ENCODE measurements around the gene ST3GAL4. TPM values are rescaled to one million over a fixed set of nuclear protein-coding genes. Genes with fewer than 3 reads are reported as not detected.
A peak's percentile ranks its signal among the peaks of the same experiment; 100 is the strongest.

ST3GAL4 gene
- total and polyA plus RNA-seq, 9 of the 15 experiments (the other 6 are each of a cell fraction or from before 2014, with no cell fraction given) = 0.27 to 22.9 (median 10.5) TPM

DNA sequence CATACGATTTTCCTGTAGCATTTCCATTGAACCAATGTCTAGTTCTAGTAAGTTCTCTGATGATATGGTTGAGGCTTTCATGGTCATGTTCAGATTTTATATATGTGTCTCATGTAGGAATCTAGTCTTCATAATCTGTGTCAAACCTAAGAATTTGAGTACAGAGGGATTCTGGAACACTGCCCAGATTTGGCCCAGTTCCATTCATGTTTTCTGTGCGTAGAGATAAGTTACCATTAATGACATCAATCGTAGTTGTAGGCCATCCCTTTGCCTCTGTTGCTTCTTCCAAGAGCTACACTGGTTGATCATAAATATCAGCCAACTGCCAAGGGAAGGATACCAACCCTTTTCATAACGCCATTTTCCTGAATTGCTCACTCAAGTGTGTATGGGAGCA lies 23.3 kb downstream of the ST3GAL4 start (continued):
- TF ChIP-seq SAP30 (IDR thresholded peaks at IDR 0.05; ENCODE audit: borderline replicate concordance, insufficient read depth, low read depth, low read length, poor library complexity, severe bottlenecking) (no peak), ZKSCAN1 (IDR thresholded peaks at IDR 0.05; ENCODE audit: low read depth, low read length) (no peak), IRF2 (CRISPR knock-in tag; IDR thresholded peaks at IDR 0.05) (no peak), MYC (IDR thresholded peaks at IDR 0.05; ENCODE audit: low read depth, low read length) (no peak), MYC (CRISPR knock-in tag; IDR thresholded peaks at IDR 0.05; ENCODE audit: borderline replicate concordance, low read depth) (no peak), ZNF280A (IDR thresholded peaks at IDR 0.05; ENCODE audit: low read depth, partially characterized antibody) (no peak), TEAD4 (IDR thresholded peaks at IDR 0.05; ENCODE audit: low read length) (0 out of 2 replicates have a peak, but pooled peaks have one; percentile 32), TEAD4 (CRISPR knock-in tag; IDR thresholded peaks at IDR 0.05; ENCODE audit: borderline replicate concordance) (no peak), PURB (CRISPR knock-in tag; IDR thresholded peaks at IDR 0.05; ENCODE audit: low read depth) (no peak), ZNF212 (CRISPR knock-in tag; IDR thresholded peaks at IDR 0.05) (no peak), CC2D1A (IDR thresholded peaks at IDR 0.05) (no peak), XRCC5 (IDR thresholded peaks at IDR 0.05; ENCODE audit: low read depth, low read length) (no peak), SRSF7 (optimal IDR thresholded peaks at IDR 0.05; ENCODE audit: low read depth, low read length) (no peak), ZFX (CRISPR knock-in tag; IDR thresholded peaks at IDR 0.05) (no peak), MLX (CRISPR knock-in tag; conservative IDR thresholded peaks at IDR 0.05) (no peak), CBFA2T3 (IDR thresholded peaks at IDR 0.05) (peak; percentile 57), KDM2B (CRISPR knock-in tag; IDR thresholded peaks at IDR 0.05) (no peak), KDM1A (IDR thresholded peaks at IDR 0.05) (peak; percentile 81 to 88), HBP1 (CRISPR knock-in tag; IDR thresholded peaks at IDR 0.05) (no peak), BRCA1 (IDR thresholded peaks at IDR 0.05) (no peak), BRCA1 (CRISPR knock-in tag; IDR thresholded peaks at IDR 0.05) (no peak), STAT5A (IDR thresholded peaks at IDR 0.05; ENCODE audit: borderline replicate concordance, low read length) (no peak), MECOM (CRISPR knock-in tag; IDR thresholded peaks at IDR 0.05) (no peak)
- TF ChIP-seq, protein P1, sequence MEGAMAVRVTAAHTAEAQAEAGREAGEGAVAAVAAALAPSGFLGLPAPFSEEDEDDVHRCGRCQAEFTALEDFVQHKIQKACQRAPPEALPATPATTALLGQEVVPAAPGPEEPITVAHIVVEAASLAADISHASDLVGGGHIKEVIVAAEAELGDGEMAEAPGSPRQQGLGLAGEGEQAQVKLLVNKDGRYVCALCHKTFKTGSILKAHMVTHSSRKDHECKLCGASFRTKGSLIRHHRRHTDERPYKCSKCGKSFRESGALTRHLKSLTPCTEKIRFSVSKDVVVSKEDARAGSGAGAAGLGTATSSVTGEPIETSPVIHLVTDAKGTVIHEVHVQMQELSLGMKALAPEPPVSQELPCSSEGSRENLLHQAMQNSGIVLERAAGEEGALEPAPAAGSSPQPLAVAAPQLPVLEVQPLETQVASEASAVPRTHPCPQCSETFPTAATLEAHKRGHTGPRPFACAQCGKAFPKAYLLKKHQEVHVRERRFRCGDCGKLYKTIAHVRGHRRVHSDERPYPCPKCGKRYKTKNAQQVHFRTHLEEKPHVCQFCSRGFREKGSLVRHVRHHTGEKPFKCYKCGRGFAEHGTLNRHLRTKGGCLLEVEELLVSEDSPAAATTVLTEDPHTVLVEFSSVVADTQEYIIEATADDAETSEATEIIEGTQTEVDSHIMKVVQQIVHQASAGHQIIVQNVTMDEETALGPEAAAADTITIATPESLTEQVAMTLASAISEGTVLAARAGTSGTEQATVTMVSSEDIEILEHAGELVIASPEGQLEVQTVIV (CRISPR knock-in tag; IDR thresholded peaks at IDR 0.05; ENCODE audit: borderline replicate concordance) = no peak
- TF ChIP-seq, protein P2, sequence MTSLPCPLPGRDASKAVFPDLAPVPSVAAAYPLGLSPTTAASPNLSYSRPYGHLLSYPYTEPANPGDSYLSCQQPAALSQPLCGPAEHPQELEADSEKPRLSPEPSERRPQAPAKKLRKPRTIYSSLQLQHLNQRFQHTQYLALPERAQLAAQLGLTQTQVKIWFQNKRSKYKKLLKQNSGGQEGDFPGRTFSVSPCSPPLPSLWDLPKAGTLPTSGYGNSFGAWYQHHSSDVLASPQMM (CRISPR knock-in tag; IDR thresholded peaks at IDR 0.05) = no peak

Data from K562 (cell line).